Activated T-cell treated with anti-CD3 and anti-CD28 coated beads, Interleukin-2, amount 50 U/mL, for 4 hours (primary cell): ENCODE measurements around the gene MTSS2. TPM values are rescaled to one million over a fixed set of nuclear protein-coding genes. Genes with fewer than 3 reads are reported as not detected.

ENCODE experiments used
- ATAC-seq, 2 donors: fragments of 200-7000 bp; cut with Tn5 transposase; one replicate each; pipeline ENCODE4 v1.10.0; 2021
- DNase-seq: peaks from one replicate; pipeline ENCODE4 v3.0.0-alpha.2; 2020
- H3K27me3 Mint-ChIP-seq: one replicate; pipeline ENCODE4 v1.8.0; 2021; ENCODE audit warnings: low read depth, mixed read lengths
- H3K36me3 Mint-ChIP-seq: one replicate; pipeline ENCODE4 v1.8.0; 2022; ENCODE audit warnings: mixed read lengths; ENCODE audit not compliant: insufficient read depth
- H3K4me1 Mint-ChIP-seq: one replicate; pipeline ENCODE4 v1.8.0; 2021; ENCODE audit warnings: low read depth, mixed read lengths
- H3K4me3 Mint-ChIP-seq: one replicate; pipeline ENCODE4 v1.8.0; 2021; ENCODE audit warnings: mild to moderate bottlenecking, moderate library complexity, mixed read lengths
- H3K9me3 Mint-ChIP-seq: one replicate; pipeline ENCODE4 v1.8.0; 2021; ENCODE audit warnings: mixed read lengths
- total RNA-seq, 3 donors: library from RNA; stranded (reverse); gene quantifications; one replicate each; pipeline ENCODE4 v1.2.1, GENCODE V29; 2021

The MTSS2 gene
- total RNA-seq, 3 donors from 2014 or later: 1.9 to 7.3 (median 4.3) TPM

DNA sequence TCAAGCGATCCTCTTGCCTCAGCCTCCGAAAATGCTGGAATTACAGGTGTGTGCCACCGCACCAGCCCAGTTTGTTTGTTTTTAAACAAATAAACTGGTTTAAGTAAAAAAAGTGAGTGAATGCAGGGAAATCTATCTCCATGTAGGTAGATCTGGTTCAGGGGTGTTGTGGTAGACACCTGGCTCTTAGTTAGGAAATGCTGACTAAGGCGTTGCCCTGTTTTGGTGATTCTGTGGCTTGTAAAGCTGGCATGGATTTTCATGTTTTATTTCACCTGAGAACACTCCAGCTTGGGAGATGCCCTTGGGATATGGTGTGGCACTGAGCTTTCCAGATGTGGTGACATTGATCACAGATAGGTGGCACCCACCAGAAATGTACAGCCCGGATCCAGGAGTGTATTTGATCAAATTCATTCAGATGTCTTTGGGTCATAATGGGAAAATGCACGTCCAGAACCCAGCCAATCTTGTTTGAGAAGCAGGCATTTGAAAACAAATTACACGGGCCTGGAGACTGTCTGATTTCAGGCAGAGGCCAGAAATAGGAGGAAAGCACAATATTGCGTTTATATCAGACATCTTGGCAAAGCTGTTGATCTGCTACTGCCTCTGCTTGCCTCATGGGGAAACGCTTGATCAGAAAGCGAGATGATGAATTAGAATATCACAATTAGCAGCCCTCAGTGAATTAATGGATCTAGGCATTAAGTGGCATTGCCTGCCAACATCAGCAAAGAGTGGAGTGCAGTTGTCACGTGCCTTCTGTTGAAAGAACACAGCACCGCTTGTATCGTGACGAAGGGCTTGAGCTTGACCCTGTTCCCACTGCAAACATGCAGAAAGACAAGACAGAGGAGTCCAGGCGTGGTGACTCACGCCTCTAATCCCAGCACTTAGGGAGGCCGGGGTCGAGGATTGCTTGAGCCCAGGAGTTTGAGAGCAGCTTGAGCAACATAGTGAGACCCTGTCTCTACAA, 46.8 kb downstream of the MTSS2 start:
- Mint-ChIP-seq H3K36me3 (no peaks in the 10 kb centered on the region), H3K4me1 (no peaks in the 10 kb centered on the region), H3K27me3 (no peaks in the 10 kb centered on the region), H3K9me3 (no peaks in the 10 kb centered on the region), H3K4me3 (no peak overlapping the region)
- no peak for ATAC-seq
- DNase-seq: no peak

Other genes with a start within 250 kb of the MTSS2 start
- 10 to 100 TPM; 15.0 to 18.1 (median 15.6) TPM for gene ST3GAL2, start 247.0 kb downstream of the MTSS2 start, total RNA-seq
- 10 to 100 TPM; 17.7 to 20.5 (median 19.2) TPM for gene FCSK, start 231.5 kb downstream of the MTSS2 start, total RNA-seq
- 10 to 100 TPM; 24.0 to 31.6 (median 29.3) TPM for gene COG4, start 162.5 kb downstream of the MTSS2 start, total RNA-seq
- 100 to 1,000 TPM; 647 to 745 (median 710) TPM for gene SF3B3, start 162.2 kb downstream of the MTSS2 start, total RNA-seq
- gene IL34, start 39.5 kb downstream of the MTSS2 start, total RNA-seq: under 1 TPM; 0.13 to 0.24 (median 0.13) TPM
- gene VAC14, start 115.1 kb upstream of the MTSS2 start, total RNA-seq: 10 to 100 TPM; 48.3 to 54.5 (median 49.3) TPM